C4-2B (cell line): ENCODE measurements around the gene NSG2.

Experiments used
- CTCF ChIP-seq: fragments of 450-650 bp; conservative IDR thresholded peaks from 2 replicates; pipeline ENCODE4 v1.5.1; 2017; ENCODE audit warnings: mild to moderate bottlenecking
- ZFX ChIP-seq: fragments of 450-650 bp; IDR thresholded peaks from 2 replicates; pipeline ENCODE4 v1.6.1; 2017

GRCh38 chr5:174155706-174156105, 110.2 kb downstream of the NSG2 start:
- TF ChIP-seq CTCF (no peak), ZFX (no peak)
